D721Med (cell line): ENCODE data around the gene WDR27.

Experiments used
- DNase-seq: peaks from one replicate; pipeline ENCODE4 v3.0.0; 2011; ENCODE audit warnings: low spot score; ENCODE audit not compliant: insufficient read length
- FAIRE-seq: peaks from 2 replicates; lab custom pipeline; 2011; peaks lifted over from hg19 to GRCh38; lab: Jason Lieb, UNC
- TF ChIP-seq, protein P1 (sequence below): IDR thresholded peaks from 2 replicates; pipeline ENCODE4 v1.5.1; 2012; ENCODE audit warnings: mild to moderate bottlenecking, control low read depth; ENCODE audit not compliant: insufficient read depth; ENCODE audit errors: missing control alignments

WDR27 gene

DNA sequence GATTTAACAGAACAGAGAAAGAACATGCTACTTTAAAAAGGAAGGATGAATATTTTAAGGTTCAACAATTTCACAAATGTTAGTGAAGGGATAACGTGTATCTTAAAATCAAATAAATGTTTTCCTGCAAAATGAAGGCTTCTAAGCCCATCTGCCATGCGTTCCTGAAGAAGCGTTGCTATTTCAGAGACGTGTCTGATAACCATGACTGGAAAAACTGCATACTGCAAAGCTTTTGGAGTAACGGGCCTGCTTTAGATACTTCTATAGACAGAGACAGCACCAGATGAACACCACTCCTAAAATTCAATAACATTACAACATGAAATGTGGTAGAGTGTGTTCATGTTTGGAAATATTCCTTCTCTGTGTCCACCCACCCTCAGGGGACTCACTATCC, 126.0 kb downstream of the WDR27 start:
- FAIRE-seq (no peak), DNase-seq (no peak)
- TF ChIP-seq, protein P1, sequence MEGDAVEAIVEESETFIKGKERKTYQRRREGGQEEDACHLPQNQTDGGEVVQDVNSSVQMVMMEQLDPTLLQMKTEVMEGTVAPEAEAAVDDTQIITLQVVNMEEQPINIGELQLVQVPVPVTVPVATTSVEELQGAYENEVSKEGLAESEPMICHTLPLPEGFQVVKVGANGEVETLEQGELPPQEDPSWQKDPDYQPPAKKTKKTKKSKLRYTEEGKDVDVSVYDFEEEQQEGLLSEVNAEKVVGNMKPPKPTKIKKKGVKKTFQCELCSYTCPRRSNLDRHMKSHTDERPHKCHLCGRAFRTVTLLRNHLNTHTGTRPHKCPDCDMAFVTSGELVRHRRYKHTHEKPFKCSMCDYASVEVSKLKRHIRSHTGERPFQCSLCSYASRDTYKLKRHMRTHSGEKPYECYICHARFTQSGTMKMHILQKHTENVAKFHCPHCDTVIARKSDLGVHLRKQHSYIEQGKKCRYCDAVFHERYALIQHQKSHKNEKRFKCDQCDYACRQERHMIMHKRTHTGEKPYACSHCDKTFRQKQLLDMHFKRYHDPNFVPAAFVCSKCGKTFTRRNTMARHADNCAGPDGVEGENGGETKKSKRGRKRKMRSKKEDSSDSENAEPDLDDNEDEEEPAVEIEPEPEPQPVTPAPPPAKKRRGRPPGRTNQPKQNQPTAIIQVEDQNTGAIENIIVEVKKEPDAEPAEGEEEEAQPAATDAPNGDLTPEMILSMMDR: no peak

- TF ChIP-seq, protein P1: no peak
- no peak for FAIRE-seq
- no peak for DNase-seq
Measured at GRCh38 chr6:169575365-169575764, 126.5 kb downstream of the WDR27 start.

GRCh38 chr6:169574420-169574819, 127.4 kb downstream of the WDR27 start:
- FAIRE-seq (no peak), DNase-seq (no peak)
- TF ChIP-seq, protein P1: no peak

GRCh38 chr6:169573883-169574282, 127.9 kb downstream of the WDR27 start:
- TF ChIP-seq, protein P1: no peak

DNA sequence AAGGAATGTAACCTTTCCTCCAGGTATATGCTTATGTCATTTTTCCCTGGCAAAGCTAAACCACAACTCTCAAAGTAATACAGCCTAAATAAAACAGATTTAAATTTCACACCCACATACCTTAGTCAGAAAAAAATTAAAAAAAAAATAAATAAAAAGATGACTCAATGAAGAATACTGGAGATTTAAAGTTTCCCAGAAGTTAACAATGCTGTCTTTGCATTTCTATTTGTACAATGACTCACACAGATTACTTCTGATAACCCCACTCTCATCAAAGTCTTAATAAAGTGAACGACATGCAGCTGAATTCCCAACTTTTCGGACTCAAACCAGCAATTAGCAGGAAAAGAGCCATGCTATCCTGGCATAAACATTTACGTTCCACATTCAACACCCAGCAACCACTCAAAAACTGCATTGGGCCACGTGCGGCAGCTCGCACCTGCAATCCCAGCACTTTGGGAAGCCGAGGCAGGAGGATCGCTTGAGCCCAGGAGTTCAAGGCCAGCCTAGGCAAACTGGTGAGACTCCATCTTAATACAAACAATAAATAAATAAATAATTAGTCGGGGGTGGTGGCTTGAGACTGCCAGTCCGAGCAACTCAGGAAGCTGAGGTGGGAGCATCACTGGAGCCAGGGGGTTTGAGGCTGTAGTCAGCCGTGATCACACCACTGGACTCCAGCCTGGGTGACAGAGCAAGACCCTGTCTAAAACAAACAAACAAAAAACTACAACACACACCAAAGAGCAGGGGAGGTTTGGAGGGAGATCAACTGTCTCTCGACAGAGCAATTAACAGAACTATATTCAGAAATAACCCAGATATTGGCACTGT, 130.5 kb downstream of the WDR27 start:
- FAIRE-seq (no peak), DNase-seq (no peak)
- TF ChIP-seq, protein P1: no peak

More at GRCh38 chr6:169573883-169574282, 127.9 kb downstream of the WDR27 start:
- FAIRE-seq (no peak), DNase-seq (no peak)

GRCh38 chr6:169568314-169569087, 133.3 kb downstream of the WDR27 start:
- TF ChIP-seq, protein P1: no peak
- FAIRE-seq: no peak
- no peak for DNase-seq
